ENCODE measurements around the gene ELP6. TPM values are rescaled to one million over a fixed set of nuclear protein-coding genes. Genes with fewer than 3 reads are reported as not detected.

Gene ELP6
- total and polyA plus RNA-seq, 2 donors (not counting 1 experiment from before 2014, with no cell fraction given) = 29.4 to 32.0 TPM

GRCh38 chr3:47540281-47540680 lies 26.8 kb upstream of the ELP6 start:
- Histone ChIP-seq H3K27me3 (replicated peaks in 1 of 4; ENCODE audit: control extremely low read depth in 1 of 4, control insufficient read depth in 3 of 4, insufficient read depth in 4 of 4, low read length in 3 of 4) (no peaks in the 10 kb centered on the region), H3K4me1 (ENCODE audit: control insufficient read depth in 2 of 2, insufficient read depth in 2 of 2, low read length in 2 of 2) (no peaks in the 10 kb centered on the region), H4K20me1 (ENCODE audit: control insufficient read depth, insufficient read depth, low read length, poor library complexity, severe bottlenecking) (no peaks in the 10 kb centered on the region), H2AFZ (ENCODE audit: insufficient read depth, low read depth, low read length, poor library complexity, severe bottlenecking) (no peak overlapping the region), H3K79me2 (ENCODE audit: control insufficient read depth, insufficient read depth, low read length) (no peaks in the 10 kb centered on the region), H3K9ac (ENCODE audit: low read length) (no peak overlapping the region), H3K9me3 (ENCODE audit: control extremely low read depth in 1 of 3, control insufficient read depth in 2 of 3, insufficient read depth in 1 of 3, low read length in 2 of 3) (no peaks in the 10 kb centered on the region), H3K4me3 (ENCODE audit: control extremely low read depth in 1 of 5, extremely low read depth in 1 of 5, insufficient read depth in 1 of 5, low read depth in 2 of 5, low read length in 4 of 5) (no peak overlapping the region), H3K36me3 (replicated peaks in 1 of 2; ENCODE audit: control extremely low read depth in 1 of 2, control insufficient read depth in 1 of 2, extremely low read depth in 1 of 2, insufficient read depth in 2 of 2, low read length in 1 of 2) (no peaks in the 10 kb centered on the region), H3K4me2 (replicated peaks; ENCODE audit: low read depth, low read length, poor library complexity, severe bottlenecking) (no peak overlapping the region), H3K27ac (ENCODE audit: low read length in 2 of 2) (no peak overlapping the region)
- Mint-ChIP-seq H3K27me3 (peaks cover 16% of the 10 kb centered on the region), H3K4me3 (no peak overlapping the region), H3K9me3 (ENCODE audit: insufficient read depth) (no peaks in the 10 kb centered on the region), H3K4me1 (no peaks in the 10 kb centered on the region), H3K27ac (no peak overlapping the region)
- DNase-seq (no peak), ATAC-seq (ENCODE audit: low read depth) (no peak)
- TF ChIP-seq EZH2 (IDR thresholded peaks at IDR 0.05; ENCODE audit: borderline replicate concordance, insufficient read depth, low read depth, low read length, poor library complexity, severe bottlenecking) (no peak), CTCF (IDR thresholded peaks at IDR 0.05) (no peak)
- WGBS (ENCODE audit: insufficient coverage) = 77% methylated on average over 1 of the region's 4 CpGs
- ChIA-PET POLR2A (interaction anchor here (0.7 kb wide), 1 partner anchor 12 kb away, joined by 4 read pairs; no protein-coding TSS in a partner anchor), CTCF (interaction anchor here (0.6 kb wide), 1 partner anchor 256 kb away, joined by 3 read pairs; no protein-coding TSS in a partner anchor)
- intact Hi-C loops (cut with micrococcal nuclease) = no loop called here

GRCh38 chr3:47536967-47537366 lies 23.5 kb upstream of the ELP6 start:
- Histone ChIP-seq H3K9ac (ENCODE audit: low read length) (no peak overlapping the region), H3K79me2 (ENCODE audit: control insufficient read depth, insufficient read depth, low read length) (no peaks in the 10 kb centered on the region), H3K27me3 (replicated peaks in 1 of 4; ENCODE audit: control extremely low read depth in 1 of 4, control insufficient read depth in 3 of 4, insufficient read depth in 4 of 4, low read length in 3 of 4) (peaks cover 0 to 3% (median 0%) of the 10 kb centered on the region in 4 experiments), H3K36me3 (replicated peaks in 1 of 2; ENCODE audit: control extremely low read depth in 1 of 2, control insufficient read depth in 1 of 2, extremely low read depth in 1 of 2, insufficient read depth in 2 of 2, low read length in 1 of 2) (no peaks in the 10 kb centered on the region), H3K4me1 (ENCODE audit: control insufficient read depth in 2 of 2, insufficient read depth in 2 of 2, low read length in 2 of 2) (no peaks in the 10 kb centered on the region), H3K4me2 (replicated peaks; ENCODE audit: low read depth, low read length, poor library complexity, severe bottlenecking) (no peak overlapping the region), H4K20me1 (ENCODE audit: control insufficient read depth, insufficient read depth, low read length, poor library complexity, severe bottlenecking) (no peaks in the 10 kb centered on the region), H3K9me3 (ENCODE audit: control extremely low read depth in 1 of 3, control insufficient read depth in 2 of 3, insufficient read depth in 1 of 3, low read length in 2 of 3) (no peaks in the 10 kb centered on the region), H3K4me3 (ENCODE audit: control extremely low read depth in 1 of 5, extremely low read depth in 1 of 5, insufficient read depth in 1 of 5, low read depth in 2 of 5, low read length in 4 of 5) (no peak overlapping the region), H2AFZ (ENCODE audit: insufficient read depth, low read depth, low read length, poor library complexity, severe bottlenecking) (no peak overlapping the region), H3K27ac (ENCODE audit: low read length in 2 of 2) (no peak overlapping the region)
- ChIA-PET CTCF (interaction anchor here (1.2 kb wide), 1 partner anchor 13 kb away, joined by 4 read pairs; no protein-coding TSS in a partner anchor), POLR2A (no interaction called here)
- Mint-ChIP-seq H3K27me3 (peaks cover 24% of the 10 kb centered on the region), H3K27ac (no peak overlapping the region), H3K4me1 (no peaks in the 10 kb centered on the region), H3K9me3 (ENCODE audit: insufficient read depth) (no peaks in the 10 kb centered on the region), H3K4me3 (no peak overlapping the region)
- intact Hi-C loops (cut with micrococcal nuclease) = no loop called here
- ATAC-seq (ENCODE audit: low read depth) = no peak
- WGBS (ENCODE audit: insufficient coverage) = 98% methylated on average over 5 of the region's 6 CpGs
- no peak for DNase-seq
- no peak for TF ChIP-seq EZH2 (IDR thresholded peaks at IDR 0.05; ENCODE audit: borderline replicate concordance, insufficient read depth, low read depth, low read length, poor library complexity, severe bottlenecking)
- TF ChIP-seq CTCF (IDR thresholded peaks at IDR 0.05) = no peak

All from B cell (primary cell).